Smooth muscle cell (in vitro differentiated cells): ENCODE measurements around the gene SLCO2A1. TPM values are rescaled to one million over a fixed set of nuclear protein-coding genes. Genes with fewer than 3 reads are reported as not detected.

ENCODE experiments used
- DNase-seq: peaks from one replicate; lab custom pipeline; 2025; ENCODE audit not compliant: unreplicated experiment; lab: John Stamatoyannopoulos, UW
- H2AFZ ChIP-seq: fragments of 200-600 bp; sonication (generic); 2 replicates; pipeline ENCODE4 v1.6.0; 2016; ENCODE audit warnings: antibody characterized with exemption, low read depth, mild to moderate bottlenecking
- H3F3A ChIP-seq: fragments of 200-600 bp; sonication (generic); 2 replicates; pipeline ENCODE4 v1.6.0; 2017; ENCODE audit warnings: antibody characterized with exemption, low read depth
- H3K27ac ChIP-seq: fragments of 200-600 bp; sonication (generic); 2 replicates; pipeline ENCODE4 v1.5.1; 2016; ENCODE audit warnings: low read depth, mild to moderate bottlenecking
- H3K27me3 ChIP-seq: fragments of 200-600 bp; sonication (generic); 2 replicates; pipeline ENCODE4 v1.6.1; 2016; ENCODE audit warnings: low read depth, mild to moderate bottlenecking
- H3K36me3 ChIP-seq: fragments of 200-600 bp; sonication (generic); 2 replicates; pipeline ENCODE4 v1.5.1; 2016; ENCODE audit warnings: low read depth
- H3K4me1 ChIP-seq: fragments of 200-600 bp; sonication (generic); 2 replicates; pipeline ENCODE4 v1.5.1; 2016; ENCODE audit warnings: low read depth
- H3K4me2 ChIP-seq: fragments of 200-600 bp; sonication (generic); 2 replicates; pipeline ENCODE4 v1.6.0; 2016; ENCODE audit warnings: mild to moderate bottlenecking
- H3K4me3 ChIP-seq: fragments of 200-600 bp; sonication (generic); 2 replicates; pipeline ENCODE4 v1.5.1; 2016; ENCODE audit warnings: mild to moderate bottlenecking
- H3K79me2 ChIP-seq: fragments of 200-600 bp; sonication (generic); 2 replicates; pipeline ENCODE4 v1.6.0; 2016; ENCODE audit warnings: low read depth, mild to moderate bottlenecking
- H3K9ac ChIP-seq: fragments of 200-600 bp; sonication (generic); 2 replicates; pipeline ENCODE4 v1.6.0; 2016; ENCODE audit warnings: low read depth
- H3K9me3 ChIP-seq: fragments of 200-600 bp; sonication (generic); replicated peaks from 2 replicates; pipeline ENCODE4 v1.5.1; 2016; ENCODE audit warnings: low read depth
- H4K20me1 ChIP-seq: fragments of 200-600 bp; sonication (generic); 2 replicates; pipeline ENCODE4 v1.6.0; 2016; ENCODE audit warnings: low read depth
- WGBS: methylation state at CpG from one replicate; pipeline ENCODE4 v1.1.7; 2016; ENCODE audit warnings: low lambda C conversion rate; 5-methylcytosine and 5-hydroxymethylcytosine counted together
- polyA plus RNA-seq: library from polyadenylated mRNA; unstranded; fragments of >200 nt; fragmentation: Nextera tagmentation; extraction: Ambion mirVana; gene quantifications from 2 replicates; pipeline ENCODE4 v1.2.1, GENCODE V29; 2016
- total RNA-seq: library from RNA; depleted of rRNA; stranded (reverse); fragments of >200 nt; gene quantifications from 2 replicates; pipeline ENCODE4 v1.2.3, GENCODE V29; 2014
- TF ChIP-seq, protein P1 (sequence below): fragments of 200-600 bp; sonication (generic); IDR thresholded peaks from 2 replicates; pipeline ENCODE4 v1.5.1; 2017; ENCODE audit warnings: borderline replicate concordance, mild to moderate bottlenecking, antibody characterized with exemption; ENCODE audit not compliant: insufficient read depth, poor library complexity, severe bottlenecking

Gene SLCO2A1
- total and polyA plus RNA-seq, 2 experiments from 2014 or later = 7.7 to 14.2 TPM

DNA sequence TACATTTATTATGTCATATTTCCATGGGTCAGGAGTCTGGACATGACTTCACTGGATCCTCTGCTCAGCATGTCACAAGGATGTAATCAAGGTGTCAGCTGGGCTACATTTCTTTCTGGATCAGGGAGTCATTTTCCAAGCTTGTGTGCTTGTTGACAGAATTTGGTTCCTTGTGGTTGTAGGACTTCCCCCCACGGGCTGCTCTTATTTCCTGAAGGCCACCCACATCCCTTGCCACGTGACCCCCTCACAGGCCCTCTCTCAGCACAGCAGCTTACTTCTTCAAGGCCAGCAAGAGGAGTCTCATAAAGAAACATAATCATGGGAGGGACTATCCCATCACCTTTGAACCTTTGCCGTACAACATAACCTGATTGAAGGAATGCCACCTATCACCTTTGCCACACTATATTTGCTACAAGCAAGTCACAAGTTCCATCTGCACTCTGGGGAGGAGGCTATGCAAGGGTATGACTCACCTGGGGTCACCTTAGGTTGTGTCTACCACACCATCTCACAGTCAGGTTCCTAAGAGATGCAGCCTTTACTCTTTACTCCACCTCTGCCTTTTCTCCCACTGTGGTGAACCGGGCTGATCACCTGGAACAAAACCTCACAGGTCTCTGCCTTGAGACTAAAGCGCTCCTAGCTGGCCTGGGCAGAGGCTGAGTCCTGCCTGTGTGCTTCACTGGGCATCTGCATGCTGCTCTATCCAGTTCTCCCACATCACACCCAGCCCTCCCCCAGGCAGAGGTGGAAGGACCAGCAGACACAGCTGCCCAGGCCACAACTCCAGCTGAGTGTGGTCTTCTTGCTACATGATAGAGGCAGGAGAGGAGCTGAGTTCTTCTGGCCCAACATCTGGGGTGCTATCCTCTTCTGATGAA is 147.5 kb downstream of the SLCO2A1 start:
- TF ChIP-seq, protein P1, sequence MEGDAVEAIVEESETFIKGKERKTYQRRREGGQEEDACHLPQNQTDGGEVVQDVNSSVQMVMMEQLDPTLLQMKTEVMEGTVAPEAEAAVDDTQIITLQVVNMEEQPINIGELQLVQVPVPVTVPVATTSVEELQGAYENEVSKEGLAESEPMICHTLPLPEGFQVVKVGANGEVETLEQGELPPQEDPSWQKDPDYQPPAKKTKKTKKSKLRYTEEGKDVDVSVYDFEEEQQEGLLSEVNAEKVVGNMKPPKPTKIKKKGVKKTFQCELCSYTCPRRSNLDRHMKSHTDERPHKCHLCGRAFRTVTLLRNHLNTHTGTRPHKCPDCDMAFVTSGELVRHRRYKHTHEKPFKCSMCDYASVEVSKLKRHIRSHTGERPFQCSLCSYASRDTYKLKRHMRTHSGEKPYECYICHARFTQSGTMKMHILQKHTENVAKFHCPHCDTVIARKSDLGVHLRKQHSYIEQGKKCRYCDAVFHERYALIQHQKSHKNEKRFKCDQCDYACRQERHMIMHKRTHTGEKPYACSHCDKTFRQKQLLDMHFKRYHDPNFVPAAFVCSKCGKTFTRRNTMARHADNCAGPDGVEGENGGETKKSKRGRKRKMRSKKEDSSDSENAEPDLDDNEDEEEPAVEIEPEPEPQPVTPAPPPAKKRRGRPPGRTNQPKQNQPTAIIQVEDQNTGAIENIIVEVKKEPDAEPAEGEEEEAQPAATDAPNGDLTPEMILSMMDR = no peak
- Histone ChIP-seq H3K36me3 (no peaks in the 10 kb centered on the region), H3K4me2 (no peak overlapping the region), H3K27me3 (no peaks in the 10 kb centered on the region), H4K20me1 (no peaks in the 10 kb centered on the region), H3F3A (no peaks in the 10 kb centered on the region), H3K27ac (no peak overlapping the region), H3K9ac (no peak overlapping the region), H3K4me1 (no peaks in the 10 kb centered on the region), H3K79me2 (no peaks in the 10 kb centered on the region), H3K9me3 (peaks cover 6% of the 10 kb centered on the region), H3K4me3 (no peak overlapping the region), H2AFZ (no peak overlapping the region)
- no peak for DNase-seq
- WGBS = 72% methylated on average over 5 of the region's 5 CpGs

GRCh38 chr3:133881492-133881891 is 148.2 kb downstream of the SLCO2A1 start:
- Histone ChIP-seq H3K27ac (no peak overlapping the region), H3K36me3 (no peaks in the 10 kb centered on the region), H3K9me3 (peaks cover 6% of the 10 kb centered on the region), H3K4me3 (no peak overlapping the region), H3K4me2 (no peak overlapping the region), H2AFZ (no peak overlapping the region), H3K27me3 (no peaks in the 10 kb centered on the region), H3F3A (no peaks in the 10 kb centered on the region), H4K20me1 (no peaks in the 10 kb centered on the region), H3K79me2 (no peaks in the 10 kb centered on the region), H3K9ac (no peak overlapping the region), H3K4me1 (no peaks in the 10 kb centered on the region)
- WGBS = 67% methylated on average over 1 of the region's 1 CpG
- DNase-seq = no peak
- TF ChIP-seq, protein P1 = no peak

GRCh38 chr3:133880886-133881455 is 148.8 kb downstream of the SLCO2A1 start:
- H2AFZ ChIP-seq = no peak overlapping the region
- DNase-seq = no peak
- H3K4me1 ChIP-seq = no peaks in the 10 kb centered on the region
- no peak overlapping the region for H3K4me2 ChIP-seq
- no peaks in the 10 kb centered on the region for H3K27me3 ChIP-seq
- no peaks in the 10 kb centered on the region for H4K20me1 ChIP-seq
- 94% methylated on average over 4 of the region's 4 CpGs for WGBS
- no peaks in the 10 kb centered on the region for H3K36me3 ChIP-seq
- TF ChIP-seq, protein P1 = no peak
- no peaks in the 10 kb centered on the region for H3K79me2 ChIP-seq
- H3K4me3 ChIP-seq = no peak overlapping the region
- H3K27ac ChIP-seq = no peak overlapping the region
- no peaks in the 10 kb centered on the region for H3F3A ChIP-seq
- H3K9ac ChIP-seq = no peak overlapping the region
- H3K9me3 ChIP-seq = peaks cover 6% of the 10 kb centered on the region

GRCh38 chr3:133880287-133880686 is 149.4 kb downstream of the SLCO2A1 start:
- Histone ChIP-seq H3K27ac (no peak overlapping the region), H3F3A (no peaks in the 10 kb centered on the region), H3K4me2 (no peak overlapping the region), H3K9me3 (peaks cover 6% of the 10 kb centered on the region), H3K4me1 (no peaks in the 10 kb centered on the region), H3K79me2 (no peaks in the 10 kb centered on the region), H3K9ac (no peak overlapping the region), H3K4me3 (no peak overlapping the region), H4K20me1 (no peaks in the 10 kb centered on the region), H2AFZ (no peak overlapping the region), H3K36me3 (no peaks in the 10 kb centered on the region), H3K27me3 (no peaks in the 10 kb centered on the region)
- no peak for DNase-seq
- TF ChIP-seq, protein P1 = no peak
- 91% methylated on average over 5 of the region's 5 CpGs for WGBS
